Thoracic aorta (tissue), 2 donors: ENCODE results near the gene RPGRIP1L. TPM values are rescaled to one million over a fixed set of nuclear protein-coding genes. Genes with fewer than 3 reads are reported as not detected.

Source experiments
- ATAC-seq: fragments of 150-250 bp; one replicate; pipeline ENCODE4 v1.8.0; 2017; ENCODE audit warnings: low read depth; ENCODE audit not compliant: insufficient number of reproducible peaks, low FRiP score
- DNase-seq: peaks from one replicate; pipeline ENCODE4 v3.0.0-alpha.2; 2020; ENCODE audit warnings: low spot score
- H3K27ac ChIP-seq, 2 donors: fragments of 200-600 bp; sonication (generic); 1 replicate in 1 of 2; 2 replicates in 1 of 2; pipeline ENCODE4 v1.5.1; 2016; ENCODE audit warnings: mild to moderate bottlenecking in 2 of 2, moderate library complexity in 2 of 2
- H3K27me3 ChIP-seq: fragments of 200-600 bp; sonication (generic); replicated peaks from 2 replicates; pipeline ENCODE4 v1.6.0; 2016; ENCODE audit warnings: mild to moderate bottlenecking; ENCODE audit not compliant: insufficient read depth
- H3K36me3 ChIP-seq: fragments of 200-600 bp; sonication (generic); one replicate; pipeline ENCODE4 v1.5.1; 2016
- H3K4me1 ChIP-seq, 2 donors: fragments of 200-600 bp; sonication (generic); 1 replicate in 1 of 2; 2 replicates in 1 of 2; pipeline versions ENCODE4 v1.5.1 to v1.6.0; 2016; ENCODE audit warnings: low read depth in 2 of 2, mild to moderate bottlenecking in 1 of 2; ENCODE audit not compliant: control insufficient read depth in 1 of 2
- H3K4me3 ChIP-seq: fragments of 200-600 bp; sonication (generic); 2 replicates; pipeline ENCODE4 v1.5.1; 2016; ENCODE audit warnings: mild to moderate bottlenecking
- H3K9me3 ChIP-seq: fragments of 200-600 bp; sonication (generic); 2 replicates; pipeline ENCODE4 v1.5.1; 2016
- total RNA-seq, 2 donors: library from RNA; depleted of rRNA; stranded (reverse); fragments of >200 nt; gene quantifications; one replicate each; pipeline versions ENCODE4 v1.1.0 to v1.2.3, GENCODE V29; 2016
- TF ChIP-seq, protein P1 (sequence below): fragments of 200-600 bp; sonication (generic); IDR thresholded peaks from one replicate; pipeline ENCODE4 v1.5.1; 2019; ENCODE audit warnings: antibody characterized with exemption

The RPGRIP1L gene
- total RNA-seq, 2 donors from 2014 or later, result 3.4 to 9.1 TPM

DNA sequence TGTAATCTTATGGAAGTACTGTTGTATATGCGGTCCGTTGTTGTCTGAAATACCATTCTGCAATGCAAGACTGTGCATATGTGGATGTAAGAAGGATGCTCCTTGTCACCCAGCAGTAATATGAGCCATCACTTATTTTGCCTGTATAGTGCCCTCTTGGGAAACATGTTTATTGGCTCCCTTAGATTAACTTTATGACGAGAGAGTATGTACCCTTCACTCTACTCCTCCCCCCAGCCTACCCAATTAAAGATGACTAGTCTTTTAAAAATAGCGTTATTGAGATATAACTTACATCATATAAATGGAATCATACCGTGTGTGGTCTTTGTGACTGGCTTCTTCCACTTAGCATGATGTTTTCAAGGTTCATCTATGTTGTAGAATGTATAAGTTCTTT is 33.9 kb upstream of the RPGRIP1L start:
- Histone ChIP-seq H3K4me3 (no peak overlapping the region), H3K4me1 (peaks cover 6 to 12% of the 10 kb centered on the region in 2 donors), H3K27me3 (no peaks in the 10 kb centered on the region), H3K36me3 (no peaks in the 10 kb centered on the region), H3K27ac (no peak overlapping the region), H3K9me3 (no peaks in the 10 kb centered on the region)
- TF ChIP-seq, protein P1, sequence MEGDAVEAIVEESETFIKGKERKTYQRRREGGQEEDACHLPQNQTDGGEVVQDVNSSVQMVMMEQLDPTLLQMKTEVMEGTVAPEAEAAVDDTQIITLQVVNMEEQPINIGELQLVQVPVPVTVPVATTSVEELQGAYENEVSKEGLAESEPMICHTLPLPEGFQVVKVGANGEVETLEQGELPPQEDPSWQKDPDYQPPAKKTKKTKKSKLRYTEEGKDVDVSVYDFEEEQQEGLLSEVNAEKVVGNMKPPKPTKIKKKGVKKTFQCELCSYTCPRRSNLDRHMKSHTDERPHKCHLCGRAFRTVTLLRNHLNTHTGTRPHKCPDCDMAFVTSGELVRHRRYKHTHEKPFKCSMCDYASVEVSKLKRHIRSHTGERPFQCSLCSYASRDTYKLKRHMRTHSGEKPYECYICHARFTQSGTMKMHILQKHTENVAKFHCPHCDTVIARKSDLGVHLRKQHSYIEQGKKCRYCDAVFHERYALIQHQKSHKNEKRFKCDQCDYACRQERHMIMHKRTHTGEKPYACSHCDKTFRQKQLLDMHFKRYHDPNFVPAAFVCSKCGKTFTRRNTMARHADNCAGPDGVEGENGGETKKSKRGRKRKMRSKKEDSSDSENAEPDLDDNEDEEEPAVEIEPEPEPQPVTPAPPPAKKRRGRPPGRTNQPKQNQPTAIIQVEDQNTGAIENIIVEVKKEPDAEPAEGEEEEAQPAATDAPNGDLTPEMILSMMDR, result no peak
- DNase-seq, result no peak
- ATAC-seq, result no peak

DNA sequence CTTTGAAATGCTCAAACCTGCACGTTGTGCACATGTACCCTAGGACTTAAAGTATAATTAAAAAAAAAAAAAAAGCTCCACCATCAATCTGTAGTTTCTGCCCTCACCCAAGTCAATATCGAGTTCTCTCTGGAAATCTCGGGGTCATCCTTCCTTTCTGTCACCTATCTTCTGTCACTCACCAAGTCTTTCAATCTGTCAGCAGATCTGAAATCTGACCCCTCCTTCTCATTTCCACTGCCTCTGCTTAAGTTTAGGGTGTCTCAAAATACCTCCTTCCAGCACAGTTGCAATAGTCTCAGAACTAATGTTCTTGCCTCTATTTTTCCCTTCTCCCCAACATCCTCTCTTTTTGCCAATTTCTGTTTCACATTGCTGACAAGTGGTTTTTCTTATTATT is 32.6 kb upstream of the RPGRIP1L start:
- ATAC-seq, result no peak
- Histone ChIP-seq H3K4me1 (peaks cover 10 to 18% of the 10 kb centered on the region in 2 donors), H3K27me3 (no peaks in the 10 kb centered on the region), H3K36me3 (no peaks in the 10 kb centered on the region), H3K9me3 (no peaks in the 10 kb centered on the region), H3K27ac (no peak overlapping the region), H3K4me3 (no peak overlapping the region)
- TF ChIP-seq, protein P1, result no peak
- no peak for DNase-seq

DNA sequence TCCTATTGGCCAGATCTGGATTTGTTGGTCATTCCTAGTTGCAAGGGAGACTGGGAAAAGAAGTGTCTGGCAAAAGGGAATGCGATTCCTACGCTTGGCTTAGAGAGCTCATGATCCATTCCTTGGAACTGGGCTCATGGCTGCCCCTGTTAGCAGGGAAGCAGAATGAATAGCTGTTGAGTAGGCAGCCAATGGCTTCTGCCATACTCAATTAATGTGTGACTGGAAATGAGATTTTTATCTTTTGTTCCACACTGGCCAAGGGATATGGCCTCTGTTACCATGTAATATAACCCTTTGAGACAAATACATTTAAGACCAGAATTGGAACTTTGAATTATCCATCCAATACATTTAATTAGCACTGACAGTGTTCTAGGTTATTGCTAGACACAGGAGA is 31.2 kb upstream of the RPGRIP1L start:
- Histone ChIP-seq H3K4me1 (peaks cover 10 to 18% of the 10 kb centered on the region in 2 donors), H3K27ac (no peak overlapping the region), H3K9me3 (no peaks in the 10 kb centered on the region), H3K36me3 (no peaks in the 10 kb centered on the region), H3K27me3 (no peaks in the 10 kb centered on the region), H3K4me3 (no peak overlapping the region)
- DNase-seq (no peak), ATAC-seq (no peak)
- TF ChIP-seq, protein P1, result no peak

DNA sequence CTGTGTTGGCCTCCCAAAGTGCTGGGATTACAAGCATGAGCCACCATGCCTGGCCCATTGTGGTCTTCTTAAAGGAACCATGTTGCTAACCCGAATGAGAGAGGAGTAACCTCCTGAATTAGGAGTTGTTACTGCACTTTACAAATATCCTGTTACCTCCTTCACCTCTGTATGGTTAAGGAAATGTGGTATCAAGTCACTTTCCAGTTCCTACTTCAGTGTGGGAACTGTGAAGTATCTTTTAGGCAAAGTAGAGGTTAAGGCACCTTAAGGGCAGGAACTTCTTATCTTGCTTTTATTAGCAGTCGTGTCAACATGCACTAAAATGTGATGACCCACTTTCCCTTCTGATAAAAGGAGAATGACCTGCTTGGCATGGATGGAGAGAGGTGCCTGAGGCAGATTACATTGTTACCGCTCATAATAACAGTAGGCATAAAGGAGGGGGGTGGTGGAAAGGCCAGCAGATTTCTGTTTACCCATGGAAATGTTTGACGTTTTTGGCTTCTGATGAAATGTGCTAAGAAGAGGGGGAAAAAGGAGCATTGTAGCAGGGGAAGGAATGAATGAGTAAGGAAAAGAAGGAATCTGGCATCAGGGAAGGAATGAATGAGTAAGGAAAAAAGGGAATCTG is 28.8 kb upstream of the RPGRIP1L start:
- ATAC-seq (no peak), DNase-seq (no peak)
- H3K9me3 ChIP-seq, result no peaks in the 10 kb centered on the region
- TF ChIP-seq, protein P1, result no peak
- no peaks in the 10 kb centered on the region for H3K27me3 ChIP-seq
- no peak overlapping the region for H3K4me3 ChIP-seq
- H3K27ac ChIP-seq, result no peak overlapping the region
- H3K4me1 ChIP-seq, result peaks cover 10 to 18% of the 10 kb centered on the region in 2 donors
- H3K36me3 ChIP-seq, result no peaks in the 10 kb centered on the region

DNA sequence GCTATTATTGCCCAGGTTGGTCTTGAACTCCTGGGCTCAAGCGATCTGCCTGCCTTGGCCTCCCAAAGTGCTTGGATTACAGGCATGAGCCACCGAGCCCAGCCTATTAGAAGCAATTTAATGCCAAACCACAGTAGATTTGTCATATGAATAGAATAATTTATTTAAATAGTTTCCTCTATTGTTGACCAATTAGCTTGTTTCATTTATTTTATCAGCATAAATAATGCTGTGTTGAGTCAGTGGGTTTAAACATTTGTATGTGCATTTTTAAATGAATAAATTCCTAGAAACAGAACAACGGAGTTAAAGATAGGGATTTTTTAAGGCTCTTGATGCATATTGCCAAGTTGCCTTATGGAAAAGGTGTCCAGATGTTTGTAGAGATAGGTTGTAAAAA is 27.0 kb upstream of the RPGRIP1L start:
- no peak overlapping the region for H3K27ac ChIP-seq
- no peak for ATAC-seq
- TF ChIP-seq, protein P1, result no peak
- H3K9me3 ChIP-seq, result no peaks in the 10 kb centered on the region
- peaks cover 10 to 27% of the 10 kb centered on the region in 2 donors for H3K4me1 ChIP-seq
- DNase-seq, result no peak
- no peaks in the 10 kb centered on the region for H3K27me3 ChIP-seq
- no peaks in the 10 kb centered on the region for H3K36me3 ChIP-seq
- H3K4me3 ChIP-seq, result no peak overlapping the region
